Stimulated activated naive CD8-positive, alpha-beta T cell treated with anti-CD3 and anti-CD28 coated beads, Interleukin-15, Interleukin-2, amounts not matched to agents 100 U/mL and 50 U/mL, for 24 hours (primary cell): ENCODE data around the gene MYL11.

ENCODE experiments used
- ATAC-seq: fragments of 150-1000 bp; cut with Tn5 transposase; one replicate; pipeline ENCODE4 v1.10.0; 2021
- DNase-seq: peaks from one replicate; pipeline ENCODE4 v3.0.0; 2021

Gene MYL11

GRCh38 chr16:30397056-30397455, 22.5 kb downstream of the MYL11 start:
- no peak for ATAC-seq
- no peak for DNase-seq

DNA sequence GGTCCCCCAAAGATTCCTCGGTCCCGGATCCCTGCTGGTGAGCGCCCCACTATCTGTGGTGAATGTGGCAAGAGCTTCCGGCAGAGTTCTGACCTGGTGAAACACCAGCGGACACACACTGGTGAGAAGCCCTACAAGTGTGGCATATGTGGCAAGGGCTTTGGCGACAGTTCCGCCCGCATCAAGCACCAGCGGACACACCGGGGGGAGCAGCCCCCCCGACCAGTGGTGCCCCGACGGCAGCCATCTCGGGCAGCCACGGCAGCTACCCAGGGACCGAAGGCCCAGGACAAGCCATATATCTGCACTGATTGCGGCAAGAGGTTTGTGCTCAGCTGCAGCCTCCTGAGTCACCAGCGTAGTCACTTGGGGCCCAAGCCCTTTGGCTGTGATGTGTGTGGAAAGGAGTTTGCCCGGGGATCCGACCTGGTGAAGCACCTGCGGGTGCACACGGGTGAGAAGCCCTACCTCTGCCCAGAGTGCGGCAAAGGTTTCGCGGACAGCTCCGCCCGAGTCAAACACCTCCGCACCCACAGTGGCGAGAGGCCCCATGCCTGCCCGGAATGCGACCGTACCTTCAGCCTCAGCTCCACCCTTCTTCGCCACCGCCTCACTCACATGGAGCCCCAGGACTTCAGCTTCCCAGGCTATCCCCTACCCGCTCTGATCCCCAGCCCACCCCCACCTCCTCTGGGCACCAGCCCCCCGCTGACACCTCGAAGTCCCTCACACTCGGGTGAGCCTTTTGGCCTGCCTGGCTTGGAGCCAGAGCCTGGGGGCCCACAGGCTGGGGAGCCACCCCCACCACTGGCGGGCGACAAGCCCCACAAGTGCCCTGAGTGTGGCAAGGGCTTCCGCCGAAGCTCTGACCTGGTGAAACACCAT, 23.4 kb downstream of the MYL11 start:
- ATAC-seq: no peak

DNA sequence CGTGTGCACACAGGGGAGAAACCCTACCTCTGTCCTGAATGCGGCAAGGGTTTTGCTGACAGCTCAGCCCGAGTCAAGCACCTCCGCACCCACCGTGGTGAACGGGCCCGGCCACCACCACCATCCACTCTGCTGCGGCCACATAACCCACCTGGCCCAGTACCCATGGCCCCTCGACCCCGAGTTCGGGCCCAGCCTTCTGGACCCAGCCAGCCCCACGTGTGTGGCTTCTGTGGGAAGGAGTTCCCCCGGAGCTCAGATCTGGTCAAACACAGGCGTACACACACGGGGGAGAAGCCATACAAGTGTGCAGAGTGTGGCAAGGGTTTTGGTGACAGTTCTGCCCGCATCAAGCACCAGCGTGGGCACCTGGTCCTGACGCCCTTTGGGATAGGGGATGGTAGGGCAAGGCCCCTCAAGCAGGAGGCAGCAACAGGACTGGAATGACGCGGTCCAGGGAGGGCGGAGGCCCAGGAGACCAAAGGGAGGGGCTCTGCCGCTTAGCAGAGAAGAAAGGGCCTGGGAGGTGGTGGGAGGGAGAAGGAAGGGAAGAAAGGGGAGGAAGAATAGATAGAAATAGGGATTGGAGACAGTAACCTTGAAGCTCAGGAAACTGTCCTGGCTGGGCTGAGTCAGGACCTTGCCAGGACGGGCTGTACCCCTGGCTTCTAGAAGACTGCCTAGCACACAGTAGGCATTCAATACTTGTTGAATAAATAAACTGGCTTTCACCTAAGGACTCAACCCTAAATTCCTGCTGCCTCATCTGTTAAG, 24.2 kb downstream of the MYL11 start:
- ATAC-seq: no peak
- DNase-seq: no peak

More for the DNA sequence above, 23.4 kb downstream of the MYL11 start:
- no peak for DNase-seq

DNA sequence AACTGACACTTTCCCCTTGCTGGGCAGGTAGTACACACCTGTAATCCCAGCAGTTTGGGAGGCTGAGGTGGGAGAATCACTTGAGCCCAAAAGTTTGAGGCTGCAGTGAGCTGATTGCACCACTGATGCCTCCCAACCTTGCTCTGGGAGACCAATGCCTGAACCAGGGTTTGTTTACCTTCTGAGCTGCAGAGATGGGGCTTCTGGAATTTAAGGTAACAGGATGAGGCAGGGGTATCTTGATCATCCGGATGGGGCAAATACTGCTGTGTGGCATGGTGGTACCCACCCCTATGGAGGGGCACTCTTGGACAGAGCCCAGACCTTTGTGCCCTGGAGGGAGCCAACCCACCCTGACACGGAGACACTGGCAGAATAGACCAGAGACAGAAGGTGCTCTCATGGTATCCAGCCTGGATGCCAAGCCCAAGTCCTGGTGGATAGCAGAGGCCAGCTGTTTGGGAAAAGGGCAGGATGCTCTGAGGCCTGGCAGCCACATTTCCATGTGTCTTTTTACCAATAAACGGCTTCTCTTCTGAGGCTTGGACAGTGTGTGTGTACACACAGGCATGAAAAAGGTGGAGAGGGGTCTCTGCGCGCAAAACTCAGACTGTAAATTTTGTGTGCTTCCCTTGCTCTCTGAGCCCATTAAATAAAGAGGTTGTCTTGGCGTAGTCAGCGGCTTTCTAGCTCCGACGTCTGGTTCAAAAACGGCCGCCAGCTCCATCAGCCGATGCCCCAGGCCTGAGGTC, 25.0 kb downstream of the MYL11 start:
- DNase-seq: no peak

DNA sequence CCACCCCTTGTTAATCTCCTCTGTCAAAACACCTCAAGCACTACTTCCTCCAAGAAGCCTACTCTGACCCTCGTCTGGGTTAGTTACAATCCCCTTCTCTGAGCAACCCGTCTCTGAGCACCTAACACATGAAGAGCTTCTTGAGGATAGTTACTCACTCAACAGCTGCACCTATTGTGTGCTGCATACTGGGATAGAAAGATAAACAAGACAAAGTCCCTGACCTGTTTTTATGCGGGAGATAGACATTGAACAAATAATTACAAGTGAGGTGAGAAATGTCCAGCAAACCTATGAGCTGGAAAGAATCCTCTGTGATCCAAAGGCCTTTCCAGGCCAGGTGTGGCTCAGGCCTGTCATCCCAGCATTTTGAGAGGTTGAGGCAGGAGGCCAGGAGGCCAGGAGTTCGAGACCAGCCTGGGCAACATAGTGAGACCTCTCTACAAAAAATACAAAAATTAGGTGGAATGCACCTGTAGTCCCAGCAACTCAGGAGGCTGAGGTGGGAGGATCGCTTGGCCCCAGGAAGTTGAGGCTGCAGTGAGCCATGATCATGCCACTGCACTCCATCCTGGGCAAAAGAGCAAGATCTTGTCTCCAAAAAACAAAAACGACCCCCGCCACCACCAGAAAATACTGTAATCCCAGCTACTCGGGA, 27.3 kb downstream of the MYL11 start:
- no peak for ATAC-seq
- no peak for DNase-seq

More for the DNA sequence above, 25.0 kb downstream of the MYL11 start:
- ATAC-seq: no peak

DNA sequence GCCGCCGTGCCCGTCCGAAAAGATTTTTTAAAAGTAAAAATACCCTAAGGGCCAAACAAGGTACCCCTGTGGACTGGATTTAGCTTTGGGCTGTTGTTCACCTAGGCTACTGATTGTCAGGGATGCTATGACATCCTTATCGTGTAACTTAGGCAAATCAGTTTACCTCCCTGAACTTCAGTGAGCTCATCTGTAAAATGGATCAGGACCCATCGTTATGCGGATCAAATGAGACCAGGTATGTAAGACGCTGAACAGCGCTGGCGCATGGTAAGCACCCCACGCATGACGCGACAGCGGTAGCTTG, 32.1 kb downstream of the MYL11 start:
- ATAC-seq: no peak
- DNase-seq: no peak

DNA sequence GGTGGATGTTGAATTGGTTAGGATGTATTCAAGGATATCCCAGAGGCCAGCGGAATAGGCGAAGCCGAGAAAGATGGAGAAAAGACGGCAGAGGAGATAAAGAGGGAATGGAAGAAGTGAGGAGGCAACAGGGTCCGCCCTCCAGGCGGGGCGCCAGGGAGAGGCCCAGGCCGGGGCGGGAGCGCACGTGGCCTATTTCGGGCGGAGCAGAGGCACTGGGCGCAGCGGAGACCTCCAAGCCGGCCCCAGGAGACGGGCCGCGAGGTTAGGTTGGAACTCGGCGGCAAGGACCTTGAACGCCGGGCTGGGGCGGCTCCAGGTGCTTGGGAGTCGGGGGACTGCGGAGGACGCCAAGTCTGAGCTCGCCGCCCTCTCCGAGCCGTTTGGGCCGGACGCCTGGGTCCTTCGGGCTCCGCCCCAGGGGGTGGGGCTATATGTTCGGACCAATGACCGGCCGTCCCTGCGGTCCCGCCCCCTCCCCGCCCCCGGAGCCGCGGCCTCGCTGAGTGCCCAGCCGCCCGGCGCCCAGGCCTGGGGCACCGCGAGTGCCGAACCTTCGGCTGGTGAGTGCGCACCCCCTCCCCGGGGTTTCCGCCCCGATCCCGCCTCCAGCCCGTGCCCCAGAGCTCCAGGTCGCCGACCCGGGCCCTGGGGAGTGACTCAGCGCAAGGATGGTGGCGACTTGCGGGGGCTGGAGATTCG, 32.7 kb downstream of the MYL11 start, which contains the start of gene ZNF771:
TSS of gene ZNF771 (plus strand) at position 505 of the 702 bp plus-strand sequence. CDS start 448 bp downstream, outside the sequence.
- DNase-seq: peak; percentile 96
- ATAC-seq: peak; percentile 88

DNA sequence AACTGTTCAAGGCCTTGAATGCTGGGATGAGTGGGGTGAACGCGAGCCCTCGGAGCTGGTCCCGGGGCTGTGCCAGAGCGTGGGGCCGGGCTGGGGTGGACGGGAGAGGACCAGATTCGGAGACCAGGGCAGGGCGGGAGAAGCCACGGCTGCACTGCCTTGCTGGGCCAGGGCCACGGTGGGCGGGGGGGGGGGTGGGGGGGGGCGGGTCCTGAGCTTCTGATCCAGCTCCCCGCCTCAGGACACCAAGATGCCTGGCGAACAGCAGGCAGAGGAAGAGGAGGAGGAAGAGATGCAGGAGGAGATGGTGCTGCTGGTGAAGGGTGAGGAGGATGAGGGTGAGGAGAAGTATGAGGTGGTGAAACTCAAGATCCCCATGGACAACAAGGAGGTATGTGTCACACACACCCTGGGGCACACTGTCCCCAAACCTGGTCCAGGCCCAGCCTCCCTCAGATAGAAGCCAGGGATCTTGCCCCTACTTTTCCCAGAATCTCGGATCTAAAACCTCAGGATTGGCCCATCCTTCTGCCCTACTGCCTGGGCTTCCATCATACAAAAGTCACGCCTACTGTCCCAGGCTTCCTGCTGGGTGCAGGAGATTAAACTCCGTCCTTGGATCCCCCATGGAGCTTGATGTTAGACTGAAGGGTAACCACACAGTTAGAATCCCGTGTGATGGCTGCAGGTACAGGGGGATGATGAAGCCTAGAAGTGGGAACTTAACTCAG, 33.4 kb downstream of the MYL11 start:
- DNase-seq (no peak), ATAC-seq (no peak)

DNA sequence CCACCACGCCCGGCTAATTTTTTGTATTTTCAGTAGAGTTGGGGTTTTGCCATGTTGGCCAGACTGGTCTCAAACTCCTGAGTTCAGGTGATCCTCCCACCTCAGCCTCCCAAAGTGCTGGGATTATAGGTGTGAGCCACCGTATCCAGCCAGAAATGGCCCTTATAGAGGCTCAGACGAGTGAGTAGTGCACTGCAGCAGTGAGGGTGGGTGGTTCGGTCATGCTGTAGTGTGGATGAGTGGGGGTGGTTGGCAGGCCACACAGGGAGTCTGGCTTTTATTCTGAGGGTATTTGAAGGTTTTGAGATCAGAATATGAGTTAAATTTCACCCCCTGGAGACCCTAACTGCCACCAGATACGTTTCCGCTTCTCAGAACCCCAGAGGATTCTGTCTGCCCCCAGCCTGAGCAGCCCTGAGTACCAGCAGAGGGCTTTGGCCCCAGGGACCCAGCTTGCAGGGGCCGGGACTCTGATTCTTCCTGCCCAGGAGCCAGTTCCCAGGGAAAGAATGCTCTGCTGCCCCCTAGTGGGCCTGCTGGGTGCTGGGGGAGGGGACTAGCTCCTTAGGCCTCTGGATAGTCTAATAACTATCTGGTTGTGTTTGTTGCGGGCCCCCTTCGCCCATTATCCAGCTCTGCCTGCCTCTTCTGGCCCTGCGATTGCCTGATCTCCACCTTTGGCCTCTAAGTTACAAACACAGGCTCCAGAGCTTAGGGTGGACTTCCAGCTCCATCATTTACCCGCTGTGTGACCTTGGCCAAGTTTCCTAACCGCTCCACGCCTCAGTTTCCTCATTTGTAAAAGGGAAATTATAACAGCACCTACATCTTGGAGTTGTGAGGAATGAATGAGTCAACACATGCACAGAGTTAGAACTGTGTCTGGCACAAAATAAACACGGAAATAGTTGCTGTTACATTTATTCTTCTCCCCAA, 34.8 kb downstream of the MYL11 start:
- ATAC-seq (peak; percentile 59), DNase-seq (peak; percentile 96)

- no peak for ATAC-seq
- no peak for DNase-seq
Observed at GRCh38 chr16:30413112-30413806, 38.7 kb downstream of the MYL11 start.

DNA sequence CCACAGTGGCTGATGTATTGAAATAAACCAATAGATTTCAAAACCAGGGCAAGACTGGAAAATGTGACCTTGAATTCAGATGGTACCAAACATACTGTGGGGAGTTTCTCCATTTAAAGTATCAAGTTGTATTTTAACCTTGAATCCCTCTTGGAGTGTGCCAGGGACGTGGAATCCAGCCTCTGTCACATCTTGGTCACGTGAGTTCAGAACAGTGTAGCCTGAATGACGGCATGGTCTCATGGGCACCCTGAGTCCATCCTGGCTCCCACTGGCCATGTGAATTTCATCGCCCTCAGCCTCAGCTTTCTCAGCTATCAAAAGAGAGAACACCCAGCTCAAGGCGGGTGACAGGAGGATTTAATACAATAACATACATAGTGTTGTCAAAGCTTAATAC, 39.6 kb downstream of the MYL11 start:
- ATAC-seq: no peak

GRCh38 chr16:30416047-30416603, 41.5 kb downstream of the MYL11 start:
- ATAC-seq (no peak), DNase-seq (no peak)

More for the DNA sequence above, 39.6 kb downstream of the MYL11 start:
- no peak for DNase-seq

GRCh38 chr16:30416624-30417528, 42.3 kb downstream of the MYL11 start:
- DNase-seq (no peak), ATAC-seq (peak; percentile 2)

DNA sequence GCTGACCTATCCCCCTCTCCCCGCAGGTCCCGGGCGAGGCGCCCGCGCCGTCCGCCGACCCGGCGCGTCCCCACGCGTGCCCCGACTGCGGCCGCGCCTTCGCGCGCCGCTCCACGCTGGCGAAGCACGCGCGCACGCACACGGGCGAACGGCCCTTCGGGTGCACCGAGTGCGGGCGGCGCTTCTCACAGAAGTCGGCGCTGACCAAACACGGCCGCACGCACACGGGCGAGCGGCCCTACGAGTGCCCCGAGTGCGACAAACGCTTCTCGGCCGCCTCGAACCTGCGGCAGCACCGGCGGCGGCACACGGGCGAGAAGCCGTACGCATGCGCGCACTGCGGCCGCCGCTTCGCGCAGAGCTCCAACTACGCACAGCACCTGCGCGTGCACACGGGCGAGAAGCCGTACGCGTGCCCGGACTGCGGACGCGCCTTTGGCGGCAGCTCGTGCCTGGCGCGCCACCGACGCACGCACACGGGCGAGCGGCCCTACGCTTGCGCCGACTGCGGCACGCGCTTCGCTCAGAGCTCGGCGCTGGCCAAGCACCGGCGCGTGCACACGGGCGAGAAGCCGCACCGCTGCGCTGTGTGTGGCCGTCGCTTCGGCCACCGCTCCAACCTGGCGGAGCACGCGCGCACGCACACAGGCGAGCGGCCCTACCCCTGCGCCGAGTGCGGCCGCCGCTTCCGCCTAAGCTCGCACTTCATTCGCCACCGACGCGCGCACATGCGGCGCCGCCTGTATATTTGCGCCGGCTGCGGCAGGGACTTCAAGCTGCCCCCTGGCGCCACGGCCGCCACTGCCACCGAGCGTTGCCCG, 43.1 kb downstream of the MYL11 start:
- ATAC-seq: peak; percentile 92
- peak; percentile 88 for DNase-seq

GRCh38 chr16:30418350-30419181, 44.0 kb downstream of the MYL11 start:
- ATAC-seq (no peak), DNase-seq (no peak)

DNA sequence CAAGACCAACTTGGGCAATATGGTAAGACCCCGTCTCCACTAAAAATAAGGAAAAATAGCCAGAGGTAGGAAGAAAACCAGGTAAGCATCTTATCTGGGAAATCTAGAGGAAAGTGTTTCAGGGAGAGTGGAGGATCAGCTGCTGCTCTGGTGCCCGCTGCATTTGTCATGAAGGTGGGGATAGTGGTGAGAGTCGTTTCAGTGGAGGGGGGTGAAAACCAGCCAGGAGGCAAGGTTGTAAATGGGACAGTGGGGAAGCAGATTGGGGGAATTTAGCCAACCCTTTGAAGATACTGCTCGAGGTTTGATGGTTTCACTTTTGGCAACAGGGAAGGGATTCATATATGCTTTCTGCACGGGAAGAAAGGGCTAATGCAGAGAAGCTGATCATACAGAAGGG, 46.4 kb downstream of the MYL11 start:
- DNase-seq (no peak), ATAC-seq (no peak)
